Activated T-helper 2 cell treated with anti-CD3 and anti-CD28 coated beads, Interferon-gamma antibody, Interleukin-2, Interleukin-4, amounts not matched to agents 10 μg/mL and 5 μg/mL and 100 μg/mL, durations not matched to agents 14 hours and 24 hours and 36 hours (primary cell): ENCODE results near the gene SH3TC1. TPM values are rescaled to one million over a fixed set of nuclear protein-coding genes. Genes with fewer than 3 reads are reported as not detected.

Source experiments
- DNase-seq: peaks from one replicate; pipeline ENCODE4 v3.0.0; 2021; ENCODE audit warnings: low spot score
- H3K27ac Mint-ChIP-seq: one replicate; pipeline ENCODE4 v1.8.0; 2021; ENCODE audit warnings: mixed read lengths
- H3K27me3 Mint-ChIP-seq: one replicate; pipeline ENCODE4 v1.8.0; 2021; ENCODE audit warnings: low read depth, mixed read lengths
- H3K36me3 Mint-ChIP-seq: one replicate; pipeline ENCODE4 v1.8.0; 2021; ENCODE audit warnings: low read depth, mixed read lengths
- H3K4me1 Mint-ChIP-seq: one replicate; pipeline ENCODE4 v1.8.0; 2021; ENCODE audit warnings: low read depth, mixed read lengths
- H3K4me3 Mint-ChIP-seq: one replicate; pipeline ENCODE4 v1.8.0; 2021; ENCODE audit warnings: low read depth, mild to moderate bottlenecking, moderate library complexity, mixed read lengths
- H3K9me3 Mint-ChIP-seq: one replicate; pipeline ENCODE4 v1.8.0; 2021; ENCODE audit warnings: mixed read lengths
- intact Hi-C: fragments of 100-400 bp; cut with micrococcal nuclease; formaldehyde crosslinking; loops from one replicate; pipeline ENCODE4 v1.15.1; 2023
- total RNA-seq: library from RNA; stranded (reverse); gene quantifications from 2 replicates; pipeline ENCODE4 v1.2.3, GENCODE V29; 2022

SH3TC1 gene
- total RNA-seq, 1 donor from 2014 or later: 14.8 TPM

GRCh38 chr4:8200302-8200975, 1.3 kb downstream of the SH3TC1 start:
- peak overlapping the region; percentile 63 for H3K27ac Mint-ChIP-seq
- H3K9me3 Mint-ChIP-seq: no peaks in the 10 kb centered on the region
- H3K27me3 Mint-ChIP-seq: peaks cover under 1% of the 10 kb centered on the region
- H3K36me3 Mint-ChIP-seq: no peaks in the 10 kb centered on the region
- intact Hi-C loops: loop anchor here (2.0 to 5.0 kb wide), 2 partner anchors 28 to 1543 kb away; no protein-coding TSS in a partner anchor
- peaks cover 31% of the 10 kb centered on the region for H3K4me1 Mint-ChIP-seq
- peak overlapping the region; percentile 90 for H3K4me3 Mint-ChIP-seq
- DNase-seq: no peak

- intact Hi-C loops: loop anchor here (2.0 to 5.0 kb wide), 2 partner anchors 27 to 1544 kb away; no protein-coding TSS in a partner anchor
- Mint-ChIP-seq H3K4me3 (peak overlapping the region; percentile 90), H3K4me1 (peaks cover 31% of the 10 kb centered on the region)
Measured at GRCh38 chr4:8201321-8201781, 2.3 kb downstream of the SH3TC1 start.

DNA sequence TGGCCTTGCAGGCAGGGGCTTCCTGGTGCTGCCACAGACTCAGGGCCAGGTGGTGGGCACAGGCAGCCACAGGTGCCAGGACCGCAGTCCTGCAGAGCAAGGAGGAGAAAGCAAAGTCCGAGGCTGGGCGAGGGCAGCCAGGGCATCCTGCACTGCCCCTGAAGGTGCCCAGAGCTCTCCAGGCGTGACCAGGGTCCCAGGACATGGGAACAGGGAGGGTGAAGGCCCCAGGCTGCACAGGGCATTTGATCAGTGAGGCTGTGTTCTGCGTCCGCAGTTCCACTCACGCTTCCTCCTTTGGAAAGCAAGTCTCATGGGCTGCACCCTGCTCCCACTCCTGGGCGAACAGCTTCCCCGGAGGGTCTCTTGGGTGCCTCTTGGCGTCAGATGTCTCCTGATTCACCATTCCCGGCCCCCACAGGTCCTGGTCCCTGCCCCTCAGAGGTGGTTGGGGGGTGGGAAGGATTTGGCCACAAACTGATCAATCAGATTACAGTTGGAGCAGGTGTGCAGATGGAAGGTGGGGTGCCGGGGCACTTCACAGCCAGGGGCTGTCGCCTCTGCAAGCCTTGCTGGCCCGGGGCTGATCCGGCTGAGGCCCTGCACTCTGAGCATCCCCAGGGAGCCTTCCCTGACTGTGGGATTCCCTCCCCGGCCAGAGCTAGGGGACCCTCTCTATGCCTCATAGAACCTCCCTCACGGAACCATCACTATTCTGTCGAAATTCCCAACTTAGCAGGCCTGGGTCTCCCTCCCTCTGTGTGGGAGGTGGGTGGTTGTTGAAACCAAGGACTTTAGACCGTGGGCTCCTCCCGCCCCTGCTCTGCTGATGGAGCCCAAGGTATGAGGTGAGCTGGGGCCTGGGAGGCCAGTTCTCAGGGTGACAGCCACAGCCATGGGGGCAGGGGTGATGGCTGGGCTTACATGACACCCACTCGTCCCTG, 3.3 kb downstream of the SH3TC1 start:
- no peaks in the 10 kb centered on the region for H3K27me3 Mint-ChIP-seq
- intact Hi-C loops: loop anchor here (5.0 kb wide), 1 partner anchor 1545 kb away; no protein-coding TSS in a partner anchor
- no peaks in the 10 kb centered on the region for H3K36me3 Mint-ChIP-seq
- H3K4me1 Mint-ChIP-seq: peaks cover 31% of the 10 kb centered on the region
- H3K9me3 Mint-ChIP-seq: no peaks in the 10 kb centered on the region
- no peak for DNase-seq
- H3K27ac Mint-ChIP-seq: no peak overlapping the region
- H3K4me3 Mint-ChIP-seq: no peak overlapping the region

More at GRCh38 chr4:8201321-8201781, 2.3 kb downstream of the SH3TC1 start:
- Mint-ChIP-seq H3K36me3 (no peaks in the 10 kb centered on the region), H3K27me3 (no peaks in the 10 kb centered on the region), H3K9me3 (no peaks in the 10 kb centered on the region), H3K27ac (peak overlapping the region; percentile 45)
- no peak for DNase-seq

DNA sequence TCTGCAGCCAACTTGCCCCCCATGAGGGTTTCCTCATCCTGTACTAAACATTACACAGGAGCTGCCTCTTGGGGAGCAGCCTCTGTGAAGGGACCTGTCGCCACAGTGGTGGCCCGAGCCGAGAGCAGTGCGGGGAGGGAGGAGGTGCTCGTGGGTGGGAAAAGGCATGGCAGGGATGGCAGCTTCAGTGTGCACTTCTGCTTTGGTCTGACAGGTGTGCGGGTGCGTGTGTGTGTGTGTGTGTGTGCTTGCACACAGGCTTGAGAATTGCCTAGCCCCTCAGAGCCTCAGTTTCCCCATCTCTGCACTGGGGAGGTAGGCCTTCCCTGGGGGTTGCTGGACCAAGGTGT, 3.9 kb downstream of the SH3TC1 start:
- intact Hi-C loops: loop anchor here (5.0 kb wide), 1 partner anchor 1546 kb away; no protein-coding TSS in a partner anchor
- no peaks in the 10 kb centered on the region for H3K36me3 Mint-ChIP-seq
- no peak overlapping the region for H3K4me3 Mint-ChIP-seq
- no peaks in the 10 kb centered on the region for H3K9me3 Mint-ChIP-seq
- no peak for DNase-seq
- no peaks in the 10 kb centered on the region for H3K27me3 Mint-ChIP-seq
- H3K27ac Mint-ChIP-seq: no peak overlapping the region
- H3K4me1 Mint-ChIP-seq: peaks cover 31% of the 10 kb centered on the region

DNA sequence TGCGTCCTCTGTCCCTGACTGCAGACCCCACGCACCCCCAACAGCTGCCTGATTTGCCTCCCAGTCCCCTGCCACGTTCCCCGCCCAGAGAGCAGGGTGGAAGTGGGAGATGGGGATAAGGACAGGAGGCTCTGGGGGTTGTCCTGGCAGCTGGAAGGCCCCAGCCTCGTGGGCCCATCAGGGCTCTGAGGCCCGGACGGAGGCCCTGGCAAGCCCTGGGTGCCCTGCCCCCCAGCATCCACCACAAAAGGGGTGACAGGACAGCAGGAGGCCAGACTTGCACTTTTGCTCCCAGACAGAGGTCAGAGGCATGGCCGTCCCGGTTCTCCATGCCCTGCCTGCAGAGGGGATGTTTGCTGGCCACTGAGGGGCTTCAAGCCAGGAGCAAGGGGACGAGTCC, 4.7 kb downstream of the SH3TC1 start:
- no peaks in the 10 kb centered on the region for H3K9me3 Mint-ChIP-seq
- H3K4me1 Mint-ChIP-seq: peaks cover 23% of the 10 kb centered on the region
- no peak overlapping the region for H3K27ac Mint-ChIP-seq
- H3K36me3 Mint-ChIP-seq: no peaks in the 10 kb centered on the region
- DNase-seq: no peak
- intact Hi-C loops: loop anchor here (5.0 kb wide), 1 partner anchor 1547 kb away; no protein-coding TSS in a partner anchor
- H3K4me3 Mint-ChIP-seq: no peak overlapping the region
- H3K27me3 Mint-ChIP-seq: no peaks in the 10 kb centered on the region

GRCh38 chr4:8204576-8205227, 5.6 kb downstream of the SH3TC1 start:
- intact Hi-C loops: loop anchor here (5.0 kb wide), 1 partner anchor 1547 kb away; no protein-coding TSS in a partner anchor
- Mint-ChIP-seq H3K4me3 (no peak overlapping the region), H3K9me3 (no peaks in the 10 kb centered on the region), H3K27me3 (no peaks in the 10 kb centered on the region), H3K27ac (no peak overlapping the region), H3K4me1 (peaks cover 19% of the 10 kb centered on the region), H3K36me3 (no peaks in the 10 kb centered on the region)
- no peak for DNase-seq

DNA sequence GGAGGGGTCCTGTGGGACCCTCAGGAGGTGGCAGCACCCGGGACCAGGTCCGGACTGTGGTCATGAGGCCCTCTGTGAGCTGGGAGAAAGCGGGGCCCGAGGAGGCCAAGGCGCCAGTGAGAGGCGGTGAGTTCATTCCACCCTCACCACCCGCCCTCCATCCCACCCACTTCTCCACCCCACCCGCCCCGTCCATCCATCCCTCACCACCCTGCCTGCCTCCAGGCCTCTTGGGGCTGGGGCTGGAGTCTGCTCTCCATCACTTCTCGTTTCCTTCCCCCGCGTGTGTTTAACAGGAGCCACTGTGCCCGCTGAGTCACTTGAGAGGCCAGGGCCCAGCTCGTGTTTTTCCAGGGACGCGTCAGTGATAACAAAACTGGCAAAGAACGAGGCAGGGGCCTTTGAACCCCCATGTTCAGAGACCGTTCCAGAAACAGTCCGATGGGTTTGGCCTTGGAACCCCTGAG, 6.2 kb downstream of the SH3TC1 start:
- peaks cover 15% of the 10 kb centered on the region for H3K4me1 Mint-ChIP-seq
- intact Hi-C loops: no loop called here
- no peaks in the 10 kb centered on the region for H3K9me3 Mint-ChIP-seq
- no peaks in the 10 kb centered on the region for H3K36me3 Mint-ChIP-seq
- H3K4me3 Mint-ChIP-seq: no peak overlapping the region
- no peaks in the 10 kb centered on the region for H3K27me3 Mint-ChIP-seq
- DNase-seq: no peak
- H3K27ac Mint-ChIP-seq: no peak overlapping the region

DNA sequence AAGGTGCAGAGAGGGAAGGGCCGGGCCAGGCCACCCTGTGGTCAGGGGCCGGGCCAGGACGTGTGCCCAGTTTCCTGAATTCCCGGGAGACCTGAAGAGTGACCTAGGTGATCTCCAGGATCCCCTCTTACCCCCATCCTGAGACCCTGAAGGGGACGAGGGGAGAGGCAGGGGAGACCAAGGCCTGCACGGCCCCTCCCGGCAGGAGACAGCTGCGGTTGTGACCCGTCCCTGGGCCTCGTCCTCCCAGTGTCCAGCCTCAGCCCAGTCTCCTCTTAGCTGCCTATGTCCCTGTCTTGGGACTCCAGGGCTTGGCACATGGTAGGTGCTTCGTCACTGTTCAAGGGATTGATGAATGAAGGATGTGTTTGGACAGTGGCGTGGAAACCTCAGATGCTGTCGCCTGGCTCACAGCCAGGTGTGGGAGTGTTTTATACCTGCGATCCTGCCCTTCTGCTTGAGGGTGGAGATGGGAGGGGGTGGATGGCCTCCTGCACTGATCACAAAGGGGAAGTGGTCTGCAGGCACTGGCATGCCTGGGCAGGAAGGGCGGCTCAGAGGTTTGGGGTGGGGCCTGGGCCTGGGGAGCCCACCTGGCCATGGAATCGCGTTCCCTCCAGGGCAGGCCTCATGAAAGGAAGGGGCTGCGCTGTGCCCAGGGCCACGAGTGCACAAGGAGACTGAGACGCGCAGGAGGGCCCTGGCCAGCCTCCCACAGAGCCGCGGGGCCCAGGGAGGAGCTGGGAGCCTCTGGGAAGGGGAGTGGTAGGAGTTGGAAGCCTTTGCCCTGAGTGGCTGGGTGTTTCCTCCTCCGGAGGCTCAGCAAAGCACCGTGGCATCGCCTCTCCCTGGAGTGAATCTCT, 6.9 kb downstream of the SH3TC1 start:
- intact Hi-C loops: no loop called here
- Mint-ChIP-seq H3K27ac (no peak overlapping the region), H3K9me3 (no peaks in the 10 kb centered on the region)

DNA sequence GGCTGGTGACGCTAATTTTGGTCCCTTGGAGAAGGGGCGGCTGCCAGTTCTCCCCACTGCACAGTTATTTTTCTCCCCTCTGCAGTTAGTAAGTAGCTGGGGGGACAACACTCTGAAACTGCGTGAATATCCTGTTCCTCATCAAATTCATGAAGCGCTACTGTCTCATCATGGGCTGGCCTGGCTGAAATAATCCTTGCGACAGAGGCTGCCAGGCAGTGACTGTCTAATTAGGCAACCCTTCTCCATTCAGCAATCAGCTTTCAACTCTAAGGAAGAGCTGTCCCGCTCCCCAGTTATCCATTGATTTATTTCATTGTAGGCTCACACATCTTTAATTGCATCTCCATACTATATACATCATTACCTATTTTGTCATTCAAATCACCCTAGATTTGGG, 8.2 kb downstream of the SH3TC1 start:
- intact Hi-C loops: no loop called here
- H3K27me3 Mint-ChIP-seq: no peaks in the 10 kb centered on the region
- H3K4me1 Mint-ChIP-seq: no peaks in the 10 kb centered on the region
- no peaks in the 10 kb centered on the region for H3K9me3 Mint-ChIP-seq
- no peak for DNase-seq
- no peak overlapping the region for H3K4me3 Mint-ChIP-seq
- H3K27ac Mint-ChIP-seq: no peak overlapping the region
- no peaks in the 10 kb centered on the region for H3K36me3 Mint-ChIP-seq

More for the DNA sequence above, 6.9 kb downstream of the SH3TC1 start:
- no peak for DNase-seq
- H3K36me3 Mint-ChIP-seq: no peaks in the 10 kb centered on the region
- H3K4me3 Mint-ChIP-seq: no peak overlapping the region
- H3K4me1 Mint-ChIP-seq: peaks cover 10% of the 10 kb centered on the region
- H3K27me3 Mint-ChIP-seq: no peaks in the 10 kb centered on the region

DNA sequence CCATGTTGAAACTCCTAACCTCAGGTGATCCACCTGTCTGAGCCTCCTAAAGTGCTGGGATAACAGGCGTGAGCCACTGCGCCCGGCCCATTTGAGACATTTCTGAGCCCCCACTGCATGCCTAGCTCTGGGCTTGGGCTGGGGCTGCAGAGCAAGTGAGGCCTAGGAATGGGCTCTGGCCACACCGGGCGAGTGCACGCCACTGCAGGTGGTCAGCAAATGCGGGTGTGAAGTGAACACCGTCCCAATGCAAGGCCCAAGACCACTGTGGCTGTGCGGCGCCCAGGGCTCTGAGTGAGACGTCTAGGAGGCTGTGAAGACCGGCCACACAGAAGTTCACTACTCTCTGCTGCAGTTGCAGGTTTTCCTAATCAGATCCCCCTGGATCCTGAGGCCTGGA, 9.5 kb downstream of the SH3TC1 start:
- no peak overlapping the region for H3K4me3 Mint-ChIP-seq
- no peaks in the 10 kb centered on the region for H3K9me3 Mint-ChIP-seq
- intact Hi-C loops: no loop called here
- no peak overlapping the region for H3K27ac Mint-ChIP-seq
- no peak for DNase-seq
- no peaks in the 10 kb centered on the region for H3K36me3 Mint-ChIP-seq
- no peaks in the 10 kb centered on the region for H3K27me3 Mint-ChIP-seq
- H3K4me1 Mint-ChIP-seq: no peaks in the 10 kb centered on the region

GRCh38 chr4:8209181-8209874, 10.2 kb downstream of the SH3TC1 start:
- Mint-ChIP-seq H3K4me3 (no peak overlapping the region), H3K27me3 (no peaks in the 10 kb centered on the region)
- intact Hi-C loops: no loop called here

More at GRCh38 chr4:8209181-8209874, 10.2 kb downstream of the SH3TC1 start:
- Mint-ChIP-seq H3K9me3 (no peaks in the 10 kb centered on the region), H3K4me1 (no peaks in the 10 kb centered on the region), H3K36me3 (no peaks in the 10 kb centered on the region), H3K27ac (no peak overlapping the region)
- no peak for DNase-seq
